ENCODE data around the gene SERPINA5.

Gene SERPINA5
- 0 to 0.04 reads per million in 2 experiments for total RNA-seq

- no peak for DNase-seq (ENCODE audit: low read depth)
Measured at GRCh38 chr14:94581127-94581999, at the start of gene SERPINA5. Gene SERPINA5 (plus strand): TSS chr14:94581426. CDS start chr14:94587363, 5,937 bp downstream.

GRCh38 chr14:94532447-94532846 is 48.8 kb upstream of the SERPINA5 start:
- no peak for DNase-seq (ENCODE audit: low read depth)

GRCh38 chr14:94535506-94535905 is 45.7 kb upstream of the SERPINA5 start:
- no peak for DNase-seq (ENCODE audit: low read depth)

GRCh38 chr14:94536836-94537235 is 44.4 kb upstream of the SERPINA5 start:
- DNase-seq (ENCODE audit: low read depth): no peak

GRCh38 chr14:94538070-94538740 is 43.0 kb upstream of the SERPINA5 start:
- DNase-seq (ENCODE audit: low read depth): no peak

GRCh38 chr14:94539181-94539580 is 42.0 kb upstream of the SERPINA5 start:
- no peak for DNase-seq (ENCODE audit: low read depth)

GRCh38 chr14:94540031-94540794 is 41.0 kb upstream of the SERPINA5 start:
- DNase-seq (ENCODE audit: low read depth): no peak

- DNase-seq (ENCODE audit: low read depth): no peak
Measured at GRCh38 chr14:94541234-94541975, 39.8 kb upstream of the SERPINA5 start.

- DNase-seq (ENCODE audit: low read depth): no peak
Measured at GRCh38 chr14:94542111-94542810, 39.0 kb upstream of the SERPINA5 start.

GRCh38 chr14:94542811-94543440 is 38.3 kb upstream of the SERPINA5 start:
- DNase-seq (ENCODE audit: low read depth): no peak

- no peak for DNase-seq (ENCODE audit: low read depth)
Measured at GRCh38 chr14:94543449-94544124, 37.6 kb upstream of the SERPINA5 start.

GRCh38 chr14:94544726-94545125 is 36.5 kb upstream of the SERPINA5 start:
- DNase-seq (ENCODE audit: low read depth): no peak

GRCh38 chr14:94545131-94545841 is 35.9 kb upstream of the SERPINA5 start:
- no peak for DNase-seq (ENCODE audit: low read depth)

- DNase-seq (ENCODE audit: low read depth): no peak
Measured at GRCh38 chr14:94547151-94547680, 34.0 kb upstream of the SERPINA5 start.

GRCh38 chr14:94547726-94548125 is 33.5 kb upstream of the SERPINA5 start:
- DNase-seq (ENCODE audit: low read depth): no peak

- DNase-seq (ENCODE audit: low read depth): no peak
Measured at GRCh38 chr14:94548131-94548998, 32.9 kb upstream of the SERPINA5 start.

- DNase-seq (ENCODE audit: low read depth): peak; percentile 19
Measured at GRCh38 chr14:94548999-94549985, 31.9 kb upstream of the SERPINA5 start.

Data from T follicular helper cell (primary cell).